ENCODE results near the gene CERS3. TPM values are rescaled to one million over a fixed set of nuclear protein-coding genes. Genes with fewer than 3 reads are reported as not detected.

Gene CERS3
- polyA plus RNA-seq, 1 donor (not counting 4 experiments of a cell fraction or from before 2014, with no cell fraction given), result 23.5 TPM

DNA sequence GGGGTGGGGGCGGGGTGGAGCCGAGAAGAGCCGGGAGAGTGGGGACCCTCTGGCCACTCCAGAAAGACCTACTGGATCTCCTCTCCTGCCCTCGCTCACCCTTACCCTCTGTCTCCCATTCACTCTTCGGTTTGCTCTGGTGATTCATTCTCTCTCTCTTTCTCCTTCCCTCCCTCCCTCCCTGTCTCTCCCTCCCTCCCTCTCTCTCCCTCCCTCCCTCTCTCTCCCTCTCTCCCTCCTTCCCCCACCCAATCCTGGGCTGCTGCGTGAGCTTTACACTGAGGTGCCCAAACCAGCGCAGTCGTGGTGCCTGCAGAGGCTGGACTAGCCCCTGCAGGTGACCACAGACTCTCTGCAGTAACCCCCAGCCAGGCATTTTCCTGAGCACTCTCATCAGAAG lies 154.8 kb downstream of the CERS3 start:
- Histone ChIP-seq H3K9ac (ENCODE audit: control insufficient read depth, extremely low read depth, insufficient read depth, low read length) (no peak overlapping the region), H3K27ac (ENCODE audit: control insufficient read depth, insufficient read depth, low read length) (no peak overlapping the region), H3K36me3 (ENCODE audit: control insufficient read depth in 2 of 2, extremely low read depth in 1 of 2, insufficient read depth in 2 of 2, low read length in 2 of 2) (no peaks in the 10 kb centered on the region), H3K4me1 (ENCODE audit: control insufficient read depth, extremely low read depth, insufficient read depth, low read length) (no peaks in the 10 kb centered on the region), H3K9me1 (ENCODE audit: control insufficient read depth, extremely low read depth, insufficient read depth, low read length) (no peaks in the 10 kb centered on the region), H3K79me2 (ENCODE audit: control insufficient read depth, insufficient read depth, low read length) (no peaks in the 10 kb centered on the region), H4K20me1 (ENCODE audit: control insufficient read depth, extremely low read depth, insufficient read depth, low read length) (no peaks in the 10 kb centered on the region), H3K9me3 (ENCODE audit: control insufficient read depth, low read depth, low read length) (no peaks in the 10 kb centered on the region), H3K27me3 (ENCODE audit: control insufficient read depth, extremely low read depth, insufficient read depth, low read length) (peaks cover 27% of the 10 kb centered on the region), H3K4me3 (ENCODE audit: control insufficient read depth in 2 of 3, extremely low read depth in 1 of 3, insufficient read depth in 2 of 3, low read depth in 1 of 3, low read length in 3 of 3) (no peak overlapping the region), H2AFZ (ENCODE audit: control insufficient read depth, low read length) (no peak overlapping the region), H3K4me2 (ENCODE audit: control insufficient read depth, extremely low read depth, insufficient read depth, low read depth, low read length) (no peak overlapping the region)
- no peak for TF ChIP-seq EZH2 (IDR thresholded peaks at IDR 0.05; ENCODE audit: low read length)
- TF ChIP-seq, protein P1, sequence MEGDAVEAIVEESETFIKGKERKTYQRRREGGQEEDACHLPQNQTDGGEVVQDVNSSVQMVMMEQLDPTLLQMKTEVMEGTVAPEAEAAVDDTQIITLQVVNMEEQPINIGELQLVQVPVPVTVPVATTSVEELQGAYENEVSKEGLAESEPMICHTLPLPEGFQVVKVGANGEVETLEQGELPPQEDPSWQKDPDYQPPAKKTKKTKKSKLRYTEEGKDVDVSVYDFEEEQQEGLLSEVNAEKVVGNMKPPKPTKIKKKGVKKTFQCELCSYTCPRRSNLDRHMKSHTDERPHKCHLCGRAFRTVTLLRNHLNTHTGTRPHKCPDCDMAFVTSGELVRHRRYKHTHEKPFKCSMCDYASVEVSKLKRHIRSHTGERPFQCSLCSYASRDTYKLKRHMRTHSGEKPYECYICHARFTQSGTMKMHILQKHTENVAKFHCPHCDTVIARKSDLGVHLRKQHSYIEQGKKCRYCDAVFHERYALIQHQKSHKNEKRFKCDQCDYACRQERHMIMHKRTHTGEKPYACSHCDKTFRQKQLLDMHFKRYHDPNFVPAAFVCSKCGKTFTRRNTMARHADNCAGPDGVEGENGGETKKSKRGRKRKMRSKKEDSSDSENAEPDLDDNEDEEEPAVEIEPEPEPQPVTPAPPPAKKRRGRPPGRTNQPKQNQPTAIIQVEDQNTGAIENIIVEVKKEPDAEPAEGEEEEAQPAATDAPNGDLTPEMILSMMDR (optimal IDR thresholded peaks at IDR 0.05 in 1 of 3, IDR thresholded peaks at IDR 0.05 in 1 of 3, conservative IDR thresholded peaks at IDR 0.05 in 1 of 3; ENCODE audit: extremely low read depth in 1 of 3, insufficient read depth in 2 of 3, low read length in 3 of 3), result no peak
- DNase-seq (ENCODE audit: low read depth, low spot score), result no peak
- dilution Hi-C loops (cut with MboI; ENCODE audit: extremely low pct_ligation_motif_present, low sequenced_read_pairs), result no loop called here
- FAIRE-seq, result no peak

DNA sequence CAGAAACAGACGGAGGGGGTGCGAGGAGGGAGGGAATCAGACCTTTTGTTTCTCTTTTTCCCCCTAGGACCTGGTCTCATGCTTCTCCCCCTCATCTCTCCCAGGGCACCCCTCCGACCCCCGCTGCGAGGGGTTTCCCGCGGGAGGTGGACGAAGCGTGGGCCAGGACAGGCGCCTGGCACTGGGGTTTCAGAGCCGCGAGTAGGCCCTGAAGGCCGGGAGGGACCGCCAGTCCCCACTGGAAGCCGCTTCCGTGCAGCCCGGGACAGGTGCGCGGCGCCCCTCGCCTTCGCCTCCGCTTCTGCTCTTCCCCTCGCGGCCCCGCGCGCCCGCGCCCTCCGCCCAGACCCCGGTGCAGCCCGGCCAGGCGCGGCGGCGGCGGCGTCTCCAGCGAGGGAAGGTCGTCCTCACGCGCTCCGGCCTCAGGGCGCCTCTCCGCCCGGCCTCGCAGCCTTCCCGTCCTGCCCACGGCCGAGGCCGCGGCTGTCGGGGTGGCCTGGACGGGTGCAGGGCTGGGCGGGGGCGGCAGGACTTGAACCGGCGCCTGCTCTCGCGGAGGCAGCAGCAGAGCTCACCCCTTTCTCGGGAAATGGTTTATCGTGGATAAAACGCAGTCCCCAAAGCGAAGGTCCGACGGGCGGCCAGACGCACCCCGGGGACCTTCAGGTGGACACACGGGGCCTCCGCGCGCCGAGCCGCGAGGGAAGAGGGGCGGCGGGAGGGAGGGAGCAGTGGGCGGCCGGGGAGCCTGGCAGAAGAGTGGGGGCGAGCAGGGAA lies 155.4 kb downstream of the CERS3 start:
- dilution Hi-C loops (cut with MboI; ENCODE audit: extremely low pct_ligation_motif_present, low sequenced_read_pairs), result no loop called here
- no peaks in the 10 kb centered on the region for H4K20me1 ChIP-seq (ENCODE audit: control insufficient read depth, extremely low read depth, insufficient read depth, low read length)
- FAIRE-seq (no peak), DNase-seq (ENCODE audit: low read depth, low spot score) (no peak)
- peak overlapping the region; percentile 51 for H3K4me2 ChIP-seq (ENCODE audit: control insufficient read depth, extremely low read depth, insufficient read depth, low read depth, low read length)
- no peak overlapping the region for H3K9ac ChIP-seq (ENCODE audit: control insufficient read depth, extremely low read depth, insufficient read depth, low read length)
- no peak overlapping the region for H3K27ac ChIP-seq (ENCODE audit: control insufficient read depth, insufficient read depth, low read length)
- peaks cover 27% of the 10 kb centered on the region for H3K27me3 ChIP-seq (ENCODE audit: control insufficient read depth, extremely low read depth, insufficient read depth, low read length)
- H3K9me1 ChIP-seq (ENCODE audit: control insufficient read depth, extremely low read depth, insufficient read depth, low read length), result no peaks in the 10 kb centered on the region
- H3K79me2 ChIP-seq (ENCODE audit: control insufficient read depth, insufficient read depth, low read length), result no peaks in the 10 kb centered on the region
- no peaks in the 10 kb centered on the region for H3K9me3 ChIP-seq (ENCODE audit: control insufficient read depth, low read depth, low read length)
- no peak overlapping the region for H2AFZ ChIP-seq (ENCODE audit: control insufficient read depth, low read length)
- H3K4me1 ChIP-seq (ENCODE audit: control insufficient read depth, extremely low read depth, insufficient read depth, low read length), result no peaks in the 10 kb centered on the region
- TF ChIP-seq, protein P1 (optimal IDR thresholded peaks at IDR 0.05 in 1 of 3, IDR thresholded peaks at IDR 0.05 in 1 of 3, conservative IDR thresholded peaks at IDR 0.05 in 1 of 3; ENCODE audit: extremely low read depth in 1 of 3, insufficient read depth in 2 of 3, low read length in 3 of 3), result no peak
- TF ChIP-seq EZH2 (IDR thresholded peaks at IDR 0.05; ENCODE audit: low read length), result peak; percentile 63
- peak overlapping the region in 1 of 3 experiments; percentile 45 for H3K4me3 ChIP-seq (ENCODE audit: control insufficient read depth in 2 of 3, extremely low read depth in 1 of 3, insufficient read depth in 2 of 3, low read depth in 1 of 3, low read length in 3 of 3)
- no peaks in the 10 kb centered on the region for H3K36me3 ChIP-seq (ENCODE audit: control insufficient read depth in 2 of 2, extremely low read depth in 1 of 2, insufficient read depth in 2 of 2, low read length in 2 of 2)
